ENCODE measurements around the gene IL15RA.
A peak's percentile ranks its signal among the peaks of the same experiment; 100 is the strongest.

The IL15RA gene, protein sequence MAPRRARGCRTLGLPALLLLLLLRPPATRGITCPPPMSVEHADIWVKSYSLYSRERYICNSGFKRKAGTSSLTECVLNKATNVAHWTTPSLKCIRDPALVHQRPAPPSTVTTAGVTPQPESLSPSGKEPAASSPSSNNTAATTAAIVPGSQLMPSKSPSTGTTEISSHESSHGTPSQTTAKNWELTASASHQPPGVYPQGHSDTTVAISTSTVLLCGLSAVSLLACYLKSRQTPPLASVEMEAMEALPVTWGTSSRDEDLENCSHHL

DNA sequence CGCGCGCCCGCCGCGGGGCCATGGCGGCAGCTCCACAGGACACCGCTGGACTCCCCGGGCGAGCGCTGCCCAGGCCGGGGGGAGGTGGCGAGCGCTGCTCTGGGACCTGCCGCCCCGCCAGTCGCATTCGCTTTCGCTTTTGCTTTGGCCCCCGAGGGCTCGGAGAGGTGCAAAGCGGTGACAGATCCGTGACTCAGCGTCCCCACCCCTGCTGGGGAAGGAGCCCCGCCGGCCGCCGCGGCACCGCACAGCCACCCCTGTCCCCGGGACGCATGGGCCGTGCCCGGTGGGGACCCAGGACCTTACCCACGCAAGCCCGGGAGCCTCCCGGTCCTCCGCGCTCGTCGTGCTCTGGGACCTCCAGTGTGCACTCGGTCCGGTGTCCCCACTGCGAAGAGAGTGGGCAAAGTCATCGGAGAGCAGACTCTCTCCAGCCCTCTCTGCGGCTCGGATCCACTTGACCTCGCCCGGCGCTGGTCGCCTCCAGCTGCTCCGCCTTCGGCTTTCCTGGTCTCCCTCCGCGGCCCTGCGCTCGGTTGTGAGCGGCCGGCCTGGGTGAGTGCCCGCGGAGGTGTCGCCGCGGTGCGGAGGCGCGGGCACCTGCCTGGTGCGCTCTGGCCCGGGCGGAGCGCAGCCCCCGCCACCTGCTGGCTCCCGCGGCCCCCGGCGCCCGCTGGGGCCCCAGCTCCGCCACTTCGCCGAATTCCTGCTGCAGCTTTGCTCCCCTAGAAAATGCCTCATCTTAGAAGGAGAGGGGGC lies at the start of gene IL15RA:
Gene IL15RA, minus strand, starts transcription at position 73 of the 759 bp plus-strand sequence. Its CDS starts 51 bp downstream, at position 22.
- peak; percentile 83 for DNase-seq

GRCh38 chr10:6025683-6026255 lies 48.4 kb upstream of the IL15RA start:
- DNase-seq: no peak

DNA sequence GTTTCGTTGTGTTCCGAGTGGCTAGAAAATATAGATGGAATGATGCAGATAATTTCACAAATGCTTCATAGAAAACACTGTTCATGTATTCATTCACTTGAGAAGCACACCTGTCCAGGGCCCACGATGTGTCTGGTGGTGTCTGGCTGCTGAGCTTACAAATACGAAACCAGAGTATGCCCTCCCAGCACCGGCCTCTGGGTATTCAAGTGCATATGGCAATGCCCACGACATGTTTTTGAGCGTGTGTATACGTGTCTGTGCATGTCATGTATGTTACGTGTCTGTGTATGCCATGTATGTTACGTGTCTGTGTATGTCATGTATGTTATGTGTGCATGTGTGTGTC lies 47.0 kb upstream of the IL15RA start:
- DNase-seq: no peak

- no peak for DNase-seq
Observed at GRCh38 chr10:6023661-6024333, 46.5 kb upstream of the IL15RA start.

DNA sequence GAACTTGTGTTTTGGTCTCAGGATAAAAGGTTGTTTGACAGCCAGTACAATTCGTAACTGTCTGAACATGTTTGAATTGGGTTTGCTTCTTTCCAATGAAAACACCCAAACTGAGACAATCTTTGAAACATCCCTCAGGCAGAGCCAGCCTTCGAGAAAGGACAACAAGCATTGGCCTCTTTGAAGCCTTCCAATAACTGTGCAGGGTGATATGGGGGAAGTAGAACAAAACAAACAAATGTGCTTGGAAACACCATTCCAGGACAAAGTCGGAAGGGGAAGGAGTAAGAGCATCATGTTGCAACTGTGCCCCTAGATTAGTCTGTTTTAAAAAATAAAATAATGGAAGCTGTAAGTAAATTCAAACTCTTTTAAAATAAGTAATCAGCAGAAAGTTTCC lies 45.3 kb upstream of the IL15RA start:
- DNase-seq: no peak

DNA sequence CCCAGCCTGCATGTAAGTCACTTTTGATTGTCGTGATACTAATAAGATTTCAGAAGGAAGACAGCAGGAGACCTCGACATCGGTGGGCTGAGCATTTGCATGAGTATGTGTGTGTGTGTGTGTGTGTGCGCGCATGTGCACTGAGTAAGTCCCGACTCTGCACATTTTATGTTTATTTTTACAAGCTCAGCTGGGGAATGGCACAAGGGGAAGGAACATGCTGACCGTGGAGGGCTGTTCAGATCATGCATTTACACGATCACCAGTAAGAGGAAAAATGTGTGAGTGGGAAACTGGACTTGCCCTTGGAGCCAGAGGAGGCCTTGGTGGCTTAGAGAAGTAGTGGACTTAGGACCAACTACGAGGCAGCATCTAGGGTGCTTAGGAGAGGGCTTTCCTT lies 43.5 kb upstream of the IL15RA start:
- DNase-seq: no peak

DNA sequence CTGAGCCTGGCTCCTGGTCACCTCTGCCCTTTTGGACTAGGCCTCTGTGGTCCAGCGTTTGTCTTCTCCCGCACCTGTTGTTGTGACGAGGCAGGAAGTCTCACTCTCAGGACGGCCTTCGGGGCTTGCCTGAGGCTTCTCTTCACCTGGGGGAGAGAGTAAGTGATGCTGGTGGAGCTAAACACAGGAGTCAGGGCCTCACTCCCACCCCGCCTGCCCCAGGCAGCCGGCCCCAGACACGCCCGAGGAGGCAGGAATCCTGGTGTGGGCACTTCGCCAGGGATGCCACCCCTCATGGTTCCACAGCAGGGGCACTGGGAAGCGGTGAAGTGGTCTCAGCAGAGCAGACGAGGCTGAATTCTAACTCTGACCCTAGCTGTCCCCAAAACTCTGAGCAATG lies 42.5 kb upstream of the IL15RA start:
- DNase-seq: no peak

GRCh38 chr10:6019010-6019782 lies 41.9 kb upstream of the IL15RA start:
- DNase-seq: no peak

GRCh38 chr10:6018422-6018821 lies 41.1 kb upstream of the IL15RA start:
- no peak for DNase-seq

- no peak for DNase-seq
Observed at GRCh38 chr10:6017781-6018354, 40.5 kb upstream of the IL15RA start.

GRCh38 chr10:6014241-6014761 lies 37.0 kb upstream of the IL15RA start:
- DNase-seq: peak; percentile 37

GRCh38 chr10:6013413-6014192 lies 36.3 kb upstream of the IL15RA start:
- DNase-seq: no peak

- DNase-seq: no peak
Observed at GRCh38 chr10:6012121-6012905, 35.0 kb upstream of the IL15RA start.

- DNase-seq: no peak
Observed at GRCh38 chr10:6011558-6011957, 34.2 kb upstream of the IL15RA start.

GRCh38 chr10:6010569-6010968 lies 33.2 kb upstream of the IL15RA start:
- DNase-seq: no peak

GRCh38 chr10:6009961-6010360 lies 32.6 kb upstream of the IL15RA start:
- DNase-seq: no peak

DNA sequence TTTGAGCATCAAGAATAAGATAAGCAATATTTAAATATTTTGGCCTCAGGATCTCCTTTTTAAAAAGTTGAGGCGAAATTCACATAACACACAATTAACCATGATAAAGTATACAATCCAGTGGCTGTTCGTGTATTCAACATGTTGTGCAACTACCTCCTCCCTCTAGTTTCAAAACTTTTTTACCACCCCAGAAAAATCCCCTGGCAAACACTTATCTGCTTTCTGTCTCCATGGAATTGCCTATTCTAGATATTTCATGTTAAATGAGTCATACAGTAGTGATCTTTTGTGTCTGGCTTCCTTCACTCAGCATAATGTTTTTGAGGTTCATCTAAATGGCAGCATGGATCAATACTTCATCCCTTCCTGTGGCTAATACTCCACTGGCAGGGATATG lies 31.8 kb upstream of the IL15RA start:
- no peak for DNase-seq

DNA sequence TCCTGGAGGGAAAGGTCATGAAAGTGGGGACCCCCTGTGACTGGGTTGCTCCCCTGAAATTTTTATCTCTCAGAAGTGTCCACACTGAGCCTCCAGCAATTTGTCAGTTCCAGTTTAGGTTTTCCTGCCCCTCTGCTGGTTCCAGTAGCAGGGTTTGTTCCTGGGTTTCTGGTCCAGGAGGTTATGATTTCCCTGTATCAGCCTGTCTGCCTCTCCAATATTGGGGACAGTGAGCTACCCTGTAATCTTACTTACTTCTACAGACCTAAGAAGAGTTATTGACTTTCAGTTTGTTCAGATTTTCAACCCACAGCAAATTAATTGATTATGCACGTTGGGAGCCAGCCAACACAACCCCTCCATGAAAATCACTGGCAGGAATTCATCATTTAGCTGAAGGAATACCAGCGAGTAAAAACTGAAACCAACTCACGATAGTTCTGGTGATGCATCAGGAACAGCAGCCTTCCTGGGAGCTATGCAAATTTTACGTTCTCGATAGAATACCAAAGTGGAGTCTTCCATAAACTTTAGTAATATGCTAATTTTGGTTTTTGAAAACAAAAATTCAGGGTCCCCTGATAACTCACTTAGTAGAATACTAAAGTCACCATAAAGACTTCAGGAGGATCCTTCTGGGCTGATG lies 31.3 kb upstream of the IL15RA start:
- DNase-seq: no peak

GRCh38 chr10:6006991-6007390 lies 29.6 kb upstream of the IL15RA start:
- no peak for DNase-seq

GRCh38 chr10:6006546-6006945 lies 29.2 kb upstream of the IL15RA start:
- DNase-seq: no peak
